T-helper 2 cell treated with Interferon-gamma antibody and Interleukin-4, amounts not matched to agents 5 μg/mL and 100 μg/mL, for 36 hours (primary cell): ENCODE data around the gene MFAP3L.

ENCODE experiments used
- DNase-seq: peaks from one replicate; pipeline ENCODE4 v3.0.0; 2021; ENCODE audit warnings: low spot score
- H3K27ac Mint-ChIP-seq: one replicate; pipeline ENCODE4 v1.8.0; 2021; ENCODE audit warnings: mild to moderate bottlenecking, mixed read lengths
- H3K27me3 Mint-ChIP-seq: one replicate; pipeline ENCODE4 v1.8.0; 2021; ENCODE audit warnings: low read depth, mixed read lengths
- H3K36me3 Mint-ChIP-seq: one replicate; pipeline ENCODE4 v1.8.0; 2021; ENCODE audit warnings: low read depth, mixed read lengths
- H3K4me1 Mint-ChIP-seq: one replicate; pipeline ENCODE4 v1.8.0; 2021; ENCODE audit warnings: low read depth, mixed read lengths
- H3K4me3 Mint-ChIP-seq: one replicate; pipeline ENCODE4 v1.8.0; 2022; ENCODE audit warnings: mild to moderate bottlenecking, moderate library complexity, mixed read lengths
- H3K9me3 Mint-ChIP-seq: one replicate; pipeline ENCODE4 v1.8.0; 2021; ENCODE audit warnings: mixed read lengths

The MFAP3L gene

DNA sequence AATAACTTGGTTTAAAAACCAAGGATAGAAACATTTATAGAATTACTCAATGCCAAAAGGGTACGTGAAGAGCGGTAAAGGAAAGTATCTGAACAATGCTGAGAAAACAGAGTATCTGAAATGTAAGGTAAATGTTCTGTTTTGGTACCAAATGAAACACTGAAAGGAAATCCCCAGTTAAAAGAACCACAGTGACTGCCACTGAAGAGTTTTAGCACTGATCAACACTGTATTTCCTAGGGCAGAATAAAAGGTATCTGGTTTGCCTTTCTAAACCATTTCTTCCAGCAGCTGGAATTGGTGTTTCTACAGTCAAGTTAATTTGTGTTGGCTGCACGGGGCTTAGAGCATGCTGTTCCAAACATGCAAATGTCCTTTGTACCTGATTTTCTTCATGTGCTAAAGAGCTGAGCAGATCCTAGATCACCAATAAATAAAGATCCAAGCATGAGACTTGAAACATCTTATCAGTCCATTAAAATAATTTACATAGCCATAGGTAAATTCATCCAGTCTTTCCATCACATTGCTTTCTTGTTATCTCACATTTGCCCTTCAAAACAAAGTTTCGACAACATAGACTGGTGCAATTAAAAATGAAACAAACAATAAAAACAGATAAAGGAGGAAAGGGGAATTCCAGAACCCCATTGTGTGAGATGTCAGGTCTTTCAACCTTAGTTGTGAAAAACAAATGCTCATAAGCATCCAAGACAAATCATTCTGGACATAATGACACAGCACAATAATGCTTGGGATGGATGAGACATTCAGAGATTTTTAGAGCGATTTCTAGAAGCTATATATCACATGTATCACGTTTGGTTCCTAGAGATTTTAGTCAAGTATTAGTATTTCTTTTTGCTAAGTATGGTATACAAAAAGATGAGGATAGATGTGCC lies 38.6 kb downstream of the MFAP3L start:
- no peaks in the 10 kb centered on the region for H3K36me3 Mint-ChIP-seq
- no peak overlapping the region for H3K27ac Mint-ChIP-seq
- peaks cover 3% of the 10 kb centered on the region for H3K4me1 Mint-ChIP-seq
- H3K9me3 Mint-ChIP-seq, result no peaks in the 10 kb centered on the region
- no peak overlapping the region for H3K4me3 Mint-ChIP-seq
- no peak for DNase-seq
- H3K27me3 Mint-ChIP-seq, result peaks cover 3% of the 10 kb centered on the region

DNA sequence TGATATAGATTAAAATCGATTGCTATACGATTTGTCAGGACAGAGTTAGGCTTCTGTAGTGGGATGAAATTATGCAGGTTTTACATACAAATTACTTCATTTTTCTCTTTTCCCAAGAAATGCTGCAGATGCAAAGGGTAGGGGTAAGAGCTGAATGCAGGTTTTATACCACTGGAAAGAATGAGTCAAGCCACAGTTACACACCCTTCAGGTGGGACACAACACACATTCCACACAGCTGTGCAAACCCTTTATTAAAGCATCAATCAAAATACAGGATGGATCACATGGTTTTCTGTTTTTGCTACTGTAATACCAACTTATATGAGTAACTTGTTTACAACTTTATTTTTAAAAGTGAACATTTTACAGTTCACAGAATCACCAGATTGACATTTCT lies 39.8 kb downstream of the MFAP3L start:
- H3K4me3 Mint-ChIP-seq, result no peak overlapping the region
- H3K4me1 Mint-ChIP-seq, result peaks cover 3% of the 10 kb centered on the region
- peaks cover 5% of the 10 kb centered on the region for H3K27me3 Mint-ChIP-seq
- no peak for DNase-seq
- no peaks in the 10 kb centered on the region for H3K36me3 Mint-ChIP-seq
- no peak overlapping the region for H3K27ac Mint-ChIP-seq
- no peaks in the 10 kb centered on the region for H3K9me3 Mint-ChIP-seq

GRCh38 chr4:169985881-169986280 lies 40.3 kb downstream of the MFAP3L start:
- Mint-ChIP-seq H3K4me3 (no peak overlapping the region), H3K27ac (no peak overlapping the region), H3K9me3 (no peaks in the 10 kb centered on the region), H3K27me3 (peaks cover 5% of the 10 kb centered on the region), H3K36me3 (no peaks in the 10 kb centered on the region), H3K4me1 (peaks cover 3% of the 10 kb centered on the region)
- DNase-seq, result no peak

DNA sequence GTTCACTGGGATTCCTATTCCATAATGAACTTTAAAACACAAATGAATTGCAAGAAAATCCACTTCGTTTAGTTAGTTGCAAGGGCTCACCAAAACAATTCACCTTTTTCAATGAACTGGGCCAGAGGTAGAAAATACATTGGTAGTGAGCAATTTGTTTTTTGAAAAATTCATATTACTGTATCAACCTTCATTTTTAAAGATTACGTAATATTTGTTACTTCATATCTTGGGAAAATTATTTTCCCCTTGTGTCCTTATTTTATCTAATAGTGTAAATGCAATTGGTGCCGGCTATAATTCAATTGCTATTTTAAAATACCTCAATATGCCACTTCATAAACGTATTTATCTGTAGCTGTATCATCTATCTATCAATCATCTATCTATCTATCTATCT lies 41.5 kb downstream of the MFAP3L start:
- H3K4me1 Mint-ChIP-seq, result peaks cover 3% of the 10 kb centered on the region
- H3K27me3 Mint-ChIP-seq, result peaks cover 5% of the 10 kb centered on the region
- no peaks in the 10 kb centered on the region for H3K9me3 Mint-ChIP-seq
- DNase-seq, result no peak
- H3K36me3 Mint-ChIP-seq, result no peaks in the 10 kb centered on the region
- no peak overlapping the region for H3K4me3 Mint-ChIP-seq
- no peak overlapping the region for H3K27ac Mint-ChIP-seq

GRCh38 chr4:169984173-169984572 lies 42.0 kb downstream of the MFAP3L start:
- H3K27me3 Mint-ChIP-seq, result peaks cover 5% of the 10 kb centered on the region
- H3K36me3 Mint-ChIP-seq, result no peaks in the 10 kb centered on the region
- H3K9me3 Mint-ChIP-seq, result no peaks in the 10 kb centered on the region
- no peak overlapping the region for H3K4me3 Mint-ChIP-seq
- peaks cover 3% of the 10 kb centered on the region for H3K4me1 Mint-ChIP-seq
- no peak overlapping the region for H3K27ac Mint-ChIP-seq
- no peak for DNase-seq

DNA sequence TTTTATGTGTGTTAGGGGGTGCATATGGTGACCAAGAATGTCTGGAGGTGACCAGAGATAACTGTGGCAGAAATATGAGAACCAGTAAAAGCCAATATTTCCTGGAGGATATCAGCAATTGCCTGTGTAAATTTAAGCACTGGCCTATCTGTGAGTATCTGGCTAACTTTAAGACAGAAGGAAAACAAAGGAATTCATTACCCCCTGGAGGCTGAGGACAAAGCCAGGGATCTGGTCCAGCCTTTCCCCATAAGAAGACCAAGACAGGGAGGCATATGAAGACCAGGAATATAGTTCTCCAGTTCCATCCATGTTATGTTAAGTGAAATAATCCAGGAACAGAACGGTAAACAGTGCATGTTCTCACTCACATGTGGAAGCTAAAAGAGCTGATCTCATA lies 49.2 kb downstream of the MFAP3L start:
- DNase-seq, result no peak
- H3K36me3 Mint-ChIP-seq, result no peaks in the 10 kb centered on the region
- H3K27ac Mint-ChIP-seq, result no peak overlapping the region
- H3K27me3 Mint-ChIP-seq, result peaks cover 3% of the 10 kb centered on the region
- H3K9me3 Mint-ChIP-seq, result no peaks in the 10 kb centered on the region
- no peaks in the 10 kb centered on the region for H3K4me1 Mint-ChIP-seq
- no peak overlapping the region for H3K4me3 Mint-ChIP-seq

GRCh38 chr4:169975838-169976796 lies 50.1 kb downstream of the MFAP3L start:
- Mint-ChIP-seq H3K27me3 (no peaks in the 10 kb centered on the region), H3K4me1 (no peaks in the 10 kb centered on the region), H3K27ac (no peak overlapping the region), H3K36me3 (no peaks in the 10 kb centered on the region), H3K9me3 (no peaks in the 10 kb centered on the region), H3K4me3 (no peak overlapping the region)
- no peak for DNase-seq

GRCh38 chr4:169975131-169975837 lies 50.9 kb downstream of the MFAP3L start:
- H3K9me3 Mint-ChIP-seq, result no peaks in the 10 kb centered on the region
- no peaks in the 10 kb centered on the region for H3K4me1 Mint-ChIP-seq
- DNase-seq, result no peak
- H3K4me3 Mint-ChIP-seq, result no peak overlapping the region
- H3K27ac Mint-ChIP-seq, result no peak overlapping the region
- no peaks in the 10 kb centered on the region for H3K27me3 Mint-ChIP-seq
- H3K36me3 Mint-ChIP-seq, result no peaks in the 10 kb centered on the region

GRCh38 chr4:169971456-169972015 lies 54.7 kb downstream of the MFAP3L start:
- Mint-ChIP-seq H3K4me1 (no peaks in the 10 kb centered on the region), H3K9me3 (no peaks in the 10 kb centered on the region), H3K27ac (no peak overlapping the region), H3K4me3 (no peak overlapping the region), H3K36me3 (no peaks in the 10 kb centered on the region), H3K27me3 (no peaks in the 10 kb centered on the region)
- no peak for DNase-seq

DNA sequence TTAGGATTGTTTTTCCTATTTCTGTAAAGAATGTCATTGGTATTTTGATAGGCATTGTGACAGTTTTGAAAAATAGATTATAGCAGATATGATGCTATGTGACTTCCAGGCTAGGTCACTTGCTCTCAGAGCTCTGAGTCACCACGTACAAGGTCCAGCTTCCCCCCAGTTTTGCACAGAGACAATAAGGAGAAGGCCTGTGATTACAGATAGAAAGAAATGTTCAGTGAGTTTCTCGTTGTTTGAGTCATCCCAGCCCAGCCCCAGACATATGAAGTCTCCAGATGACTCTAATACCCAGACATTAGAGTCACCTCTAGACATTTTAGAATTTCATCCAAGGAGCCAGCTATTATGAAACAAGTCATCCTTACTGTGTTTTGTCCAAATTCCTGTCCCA lies 57.2 kb downstream of the MFAP3L start:
- no peak for DNase-seq
- Mint-ChIP-seq H3K4me1 (no peaks in the 10 kb centered on the region), H3K36me3 (no peaks in the 10 kb centered on the region), H3K9me3 (no peaks in the 10 kb centered on the region), H3K27me3 (no peaks in the 10 kb centered on the region), H3K4me3 (no peak overlapping the region), H3K27ac (no peak overlapping the region)

GRCh38 chr4:169963998-169964397 lies 62.2 kb downstream of the MFAP3L start:
- no peak overlapping the region for H3K27ac Mint-ChIP-seq

GRCh38 chr4:169959254-169959653 lies 66.9 kb downstream of the MFAP3L start:
- H3K9me3 Mint-ChIP-seq, result no peaks in the 10 kb centered on the region
- no peak overlapping the region for H3K4me3 Mint-ChIP-seq
- no peaks in the 10 kb centered on the region for H3K4me1 Mint-ChIP-seq

More at GRCh38 chr4:169963998-169964397, 62.2 kb downstream of the MFAP3L start:
- no peak for DNase-seq
- Mint-ChIP-seq H3K36me3 (no peaks in the 10 kb centered on the region), H3K4me1 (no peaks in the 10 kb centered on the region), H3K4me3 (no peak overlapping the region), H3K27me3 (no peaks in the 10 kb centered on the region), H3K9me3 (no peaks in the 10 kb centered on the region)

DNA sequence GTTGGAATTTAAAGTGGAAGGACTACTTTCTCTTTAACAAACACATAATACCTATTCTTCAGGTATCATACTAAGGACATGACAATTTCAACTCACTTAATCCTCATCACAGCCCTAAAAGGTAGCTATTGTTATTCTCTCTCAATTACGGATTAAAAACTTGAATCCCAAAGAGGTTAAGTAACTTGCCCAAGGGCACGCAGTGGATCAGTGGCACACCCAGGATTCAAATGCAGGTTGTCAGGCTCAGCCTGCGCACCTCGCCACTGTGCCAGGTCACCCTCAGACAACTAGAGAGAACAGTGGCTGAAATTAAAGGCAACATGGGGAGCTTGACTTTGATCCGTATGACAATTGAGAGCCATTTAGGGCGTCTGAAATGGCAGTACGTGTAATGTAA lies 67.6 kb downstream of the MFAP3L start:
- H3K9me3 Mint-ChIP-seq, result no peaks in the 10 kb centered on the region
- no peak overlapping the region for H3K27ac Mint-ChIP-seq
- no peaks in the 10 kb centered on the region for H3K27me3 Mint-ChIP-seq
- no peaks in the 10 kb centered on the region for H3K4me1 Mint-ChIP-seq
- DNase-seq, result no peak
- no peaks in the 10 kb centered on the region for H3K36me3 Mint-ChIP-seq
- no peak overlapping the region for H3K4me3 Mint-ChIP-seq

More at GRCh38 chr4:169959254-169959653, 66.9 kb downstream of the MFAP3L start:
- DNase-seq, result no peak
- Mint-ChIP-seq H3K27me3 (no peaks in the 10 kb centered on the region), H3K27ac (no peak overlapping the region), H3K36me3 (no peaks in the 10 kb centered on the region)
